PFSK-1 (cell line): ENCODE measurements around the gene PEX19.

Experiments
- FOXP2 ChIP-seq: optimal IDR thresholded peaks from 2 replicates; pipeline ENCODE3; 2011; ENCODE audit warnings: borderline replicate concordance, control low read depth, inconsistent platforms; ENCODE audit not compliant: insufficient read depth; ENCODE audit errors: extremely low read length, extremely low read depth
- POLR2AphosphoS5 ChIP-seq: IDR thresholded peaks from 2 replicates; pipeline ENCODE4 v1.6.1; 2012; ENCODE audit warnings: low read depth, mild to moderate bottlenecking, control low read depth, low read length, moderate library complexity
- REST ChIP-seq, 2 experiments: IDR thresholded peaks; 2 replicates each; pipeline versions ENCODE4 v1.6.1 to v1.8.0; 2011 to 2012; ENCODE audit warnings: low read depth in 2 of 2, low read length in 2 of 2, control low read depth in 1 of 2, inconsistent platforms in 1 of 2, mild to moderate bottlenecking in 1 of 2, moderate library complexity in 1 of 2; ENCODE audit not compliant: insufficient read depth in 1 of 2
- SIN3A ChIP-seq: IDR thresholded peaks from 2 replicates; pipeline ENCODE4 v1.6.1; 2012; ENCODE audit warnings: mild to moderate bottlenecking, low read length, moderate library complexity, borderline replicate concordance; ENCODE audit not compliant: insufficient read depth
- TAF1 ChIP-seq: IDR thresholded peaks from 2 replicates; pipeline ENCODE4 v1.6.1; 2012; ENCODE audit warnings: low read length, control low read depth, borderline replicate concordance; ENCODE audit not compliant: insufficient read depth

The PEX19 gene

GRCh38 chr1:160239582-160240299, 45.2 kb downstream of the PEX19 start:
- no peak for TF ChIP-seq SIN3A
- no peak for TF ChIP-seq POLR2AphosphoS5
- no peak for TF ChIP-seq TAF1
- no peak for TF ChIP-seq REST (IDR thresholded peaks at IDR 0.05; ENCODE audit: insufficient read depth in 1 of 2, low read depth in 2 of 2, low read length in 2 of 2)
- no peak for TF ChIP-seq FOXP2

GRCh38 chr1:160238408-160238807, 46.5 kb downstream of the PEX19 start:
- TF ChIP-seq TAF1 (no peak), SIN3A (no peak), POLR2AphosphoS5 (no peak), REST (IDR thresholded peaks at IDR 0.05; ENCODE audit: insufficient read depth in 1 of 2, low read depth in 2 of 2, low read length in 2 of 2) (no peak), FOXP2 (no peak)

- TF ChIP-seq SIN3A: no peak
- no peak for TF ChIP-seq POLR2AphosphoS5
- no peak for TF ChIP-seq TAF1
- no peak for TF ChIP-seq FOXP2
- no peak for TF ChIP-seq REST (IDR thresholded peaks at IDR 0.05; ENCODE audit: insufficient read depth in 1 of 2, low read depth in 2 of 2, low read length in 2 of 2)
Observed at GRCh38 chr1:160237558-160237957, 47.4 kb downstream of the PEX19 start.

GRCh38 chr1:160236806-160237205, 48.1 kb downstream of the PEX19 start:
- TF ChIP-seq TAF1: no peak
- no peak for TF ChIP-seq SIN3A
- TF ChIP-seq FOXP2: no peak
- TF ChIP-seq POLR2AphosphoS5: no peak
- TF ChIP-seq REST (IDR thresholded peaks at IDR 0.05; ENCODE audit: insufficient read depth in 1 of 2, low read depth in 2 of 2, low read length in 2 of 2): no peak

GRCh38 chr1:160232911-160233310, 52.0 kb downstream of the PEX19 start:
- TF ChIP-seq REST (IDR thresholded peaks at IDR 0.05; ENCODE audit: insufficient read depth in 1 of 2, low read depth in 2 of 2, low read length in 2 of 2) (no peak), SIN3A (no peak), POLR2AphosphoS5 (no peak), FOXP2 (no peak), TAF1 (no peak)
